ENCODE results near the gene TEX36. TPM values are rescaled to one million over a fixed set of nuclear protein-coding genes. Genes with fewer than 3 reads are reported as not detected.
"Not testable (repeated sequence)": the region's sequence is repeated elsewhere in the genome, so short reads cannot be mapped to it uniquely, and the experiment has no call there.

Gene TEX36
- total RNA-seq, 2 donors from 2014 or later = not detected

DNA sequence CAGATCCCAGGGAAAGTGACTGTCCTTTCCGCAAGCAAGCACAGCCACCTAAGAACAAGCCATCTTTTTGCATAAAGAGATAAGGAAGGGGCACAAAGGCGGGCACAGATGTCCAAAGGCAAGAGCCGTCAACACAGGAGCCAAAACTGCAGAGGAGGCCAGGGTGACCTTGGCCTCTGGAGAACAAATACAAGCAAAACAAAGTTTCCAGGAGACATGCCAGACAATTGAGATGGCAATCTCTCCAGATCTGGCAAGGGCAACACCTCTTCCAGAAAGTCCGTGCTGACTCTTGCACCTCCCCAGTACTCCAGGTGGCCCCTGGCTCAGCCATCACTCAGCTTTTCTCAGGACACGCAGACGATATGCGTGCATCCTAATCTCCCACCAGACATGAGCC, 58.2 kb downstream of the TEX36 start:
- no peak overlapping the region for H3K27ac ChIP-seq
- no peak for DNase-seq (ENCODE audit: low spot score)

GRCh38 chr10:125621052-125621451, 61.9 kb downstream of the TEX36 start:
- no peaks in the 10 kb centered on the region for H3K27me3 ChIP-seq (replicated peaks; ENCODE audit: insufficient read depth)
- H3K4me3 ChIP-seq = no peak overlapping the region
- H3K4me1 ChIP-seq (ENCODE audit: control insufficient read depth in 1 of 2, low read depth in 2 of 2) = no peaks in the 10 kb centered on the region
- DNase-seq (ENCODE audit: low spot score) (no peak), ATAC-seq (ENCODE audit: insufficient number of reproducible peaks, low FRiP score, low read depth) (no peak)
- no peak overlapping the region for H3K27ac ChIP-seq
- H3K9me3 ChIP-seq = no peaks in the 10 kb centered on the region
- TF ChIP-seq, protein P1, sequence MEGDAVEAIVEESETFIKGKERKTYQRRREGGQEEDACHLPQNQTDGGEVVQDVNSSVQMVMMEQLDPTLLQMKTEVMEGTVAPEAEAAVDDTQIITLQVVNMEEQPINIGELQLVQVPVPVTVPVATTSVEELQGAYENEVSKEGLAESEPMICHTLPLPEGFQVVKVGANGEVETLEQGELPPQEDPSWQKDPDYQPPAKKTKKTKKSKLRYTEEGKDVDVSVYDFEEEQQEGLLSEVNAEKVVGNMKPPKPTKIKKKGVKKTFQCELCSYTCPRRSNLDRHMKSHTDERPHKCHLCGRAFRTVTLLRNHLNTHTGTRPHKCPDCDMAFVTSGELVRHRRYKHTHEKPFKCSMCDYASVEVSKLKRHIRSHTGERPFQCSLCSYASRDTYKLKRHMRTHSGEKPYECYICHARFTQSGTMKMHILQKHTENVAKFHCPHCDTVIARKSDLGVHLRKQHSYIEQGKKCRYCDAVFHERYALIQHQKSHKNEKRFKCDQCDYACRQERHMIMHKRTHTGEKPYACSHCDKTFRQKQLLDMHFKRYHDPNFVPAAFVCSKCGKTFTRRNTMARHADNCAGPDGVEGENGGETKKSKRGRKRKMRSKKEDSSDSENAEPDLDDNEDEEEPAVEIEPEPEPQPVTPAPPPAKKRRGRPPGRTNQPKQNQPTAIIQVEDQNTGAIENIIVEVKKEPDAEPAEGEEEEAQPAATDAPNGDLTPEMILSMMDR (IDR thresholded peaks at IDR 0.05) = no peak
- no peaks in the 10 kb centered on the region for H3K36me3 ChIP-seq

More for the DNA sequence above, 58.2 kb downstream of the TEX36 start:
- H3K9me3 ChIP-seq = no peaks in the 10 kb centered on the region
- TF ChIP-seq, protein P1 (IDR thresholded peaks at IDR 0.05) = no peak
- H3K36me3 ChIP-seq = no peaks in the 10 kb centered on the region
- H3K27me3 ChIP-seq (replicated peaks; ENCODE audit: insufficient read depth) = no peaks in the 10 kb centered on the region
- no peak for ATAC-seq (ENCODE audit: insufficient number of reproducible peaks, low FRiP score, low read depth)
- H3K4me3 ChIP-seq = no peak overlapping the region
- H3K4me1 ChIP-seq (ENCODE audit: control insufficient read depth in 1 of 2, low read depth in 2 of 2) = no peaks in the 10 kb centered on the region

GRCh38 chr10:125620401-125620800, 62.6 kb downstream of the TEX36 start:
- Histone ChIP-seq H3K9me3 (no peaks in the 10 kb centered on the region), H3K4me1 (ENCODE audit: control insufficient read depth in 1 of 2, low read depth in 2 of 2) (no peaks in the 10 kb centered on the region), H3K27me3 (replicated peaks; ENCODE audit: insufficient read depth) (no peaks in the 10 kb centered on the region), H3K36me3 (no peaks in the 10 kb centered on the region), H3K27ac (no peak overlapping the region), H3K4me3 (no peak overlapping the region)
- ATAC-seq (ENCODE audit: insufficient number of reproducible peaks, low FRiP score, low read depth) (no peak), DNase-seq (ENCODE audit: low spot score) (no peak)
- TF ChIP-seq, protein P1 (IDR thresholded peaks at IDR 0.05) = no peak

DNA sequence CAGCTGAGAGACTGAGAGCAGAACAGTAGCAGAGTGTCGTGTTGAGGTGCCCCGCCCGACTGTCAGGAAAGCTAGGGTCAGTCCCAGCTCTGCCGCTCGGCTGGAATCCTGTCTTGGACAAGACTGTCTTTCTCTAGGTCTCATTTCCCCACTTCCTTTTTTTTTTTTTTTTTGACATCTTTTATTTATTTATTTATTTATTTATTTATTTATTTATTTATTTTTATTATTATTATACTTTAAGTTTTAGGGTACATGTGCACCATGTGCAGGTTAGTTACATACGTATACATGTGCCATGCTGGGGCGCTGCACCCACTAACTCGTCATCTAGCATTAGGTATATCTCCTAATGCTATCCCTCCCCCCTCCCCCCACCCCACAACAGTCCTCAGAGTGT, 69.9 kb downstream of the TEX36 start:
- H3K4me3 ChIP-seq; H3K27ac ChIP-seq; DNase-seq (ENCODE audit: low spot score); H3K27me3 ChIP-seq (replicated peaks; ENCODE audit: insufficient read depth); ATAC-seq (ENCODE audit: insufficient number of reproducible peaks, low FRiP score, low read depth); H3K36me3 ChIP-seq; H3K9me3 ChIP-seq; H3K4me1 ChIP-seq (ENCODE audit: control insufficient read depth in 1 of 2, low read depth in 2 of 2): not testable (repeated sequence)

DNA sequence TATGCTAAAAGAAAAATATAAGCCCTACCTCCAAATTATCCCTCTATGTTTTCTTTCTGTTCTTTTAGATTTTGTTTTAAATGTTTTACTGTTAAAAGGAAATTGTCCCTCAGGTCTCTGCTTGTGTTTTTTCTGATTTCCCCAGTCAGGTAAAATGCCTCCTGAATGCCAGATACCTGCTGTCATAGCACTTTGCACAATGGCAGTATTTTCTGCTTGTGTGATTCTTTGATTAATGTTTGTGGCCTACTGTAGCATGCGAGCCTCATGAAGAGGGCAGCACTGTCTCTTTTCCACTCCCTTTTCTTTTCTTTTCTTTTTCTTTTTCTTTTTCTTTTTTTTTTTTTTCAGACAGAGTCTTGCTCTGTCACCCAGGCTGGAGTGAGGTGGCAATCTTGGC, 71.2 kb downstream of the TEX36 start:
- ATAC-seq (ENCODE audit: insufficient number of reproducible peaks, low FRiP score, low read depth) = no peak
- DNase-seq (ENCODE audit: low spot score) = no peak

GRCh38 chr10:125611216-125611615, 71.7 kb downstream of the TEX36 start:
- H3K27me3 ChIP-seq (replicated peaks; ENCODE audit: insufficient read depth) = no peaks in the 10 kb centered on the region
- ATAC-seq (ENCODE audit: insufficient number of reproducible peaks, low FRiP score, low read depth) = no peak
- H3K36me3 ChIP-seq = no peaks in the 10 kb centered on the region
- no peak overlapping the region for H3K4me3 ChIP-seq
- H3K4me1 ChIP-seq (ENCODE audit: control insufficient read depth in 1 of 2, low read depth in 2 of 2) = no peaks in the 10 kb centered on the region
- H3K9me3 ChIP-seq = no peaks in the 10 kb centered on the region
- H3K27ac ChIP-seq = no peak overlapping the region
- TF ChIP-seq, protein P1 (IDR thresholded peaks at IDR 0.05) = no peak
- DNase-seq (ENCODE audit: low spot score) = no peak

More for the DNA sequence above, 71.2 kb downstream of the TEX36 start:
- Histone ChIP-seq H3K36me3 (no peaks in the 10 kb centered on the region), H3K27ac (no peak overlapping the region), H3K4me3 (no peak overlapping the region), H3K27me3 (replicated peaks; ENCODE audit: insufficient read depth) (no peaks in the 10 kb centered on the region), H3K4me1 (ENCODE audit: control insufficient read depth in 1 of 2, low read depth in 2 of 2) (no peaks in the 10 kb centered on the region), H3K9me3 (no peaks in the 10 kb centered on the region)
- TF ChIP-seq, protein P1 (IDR thresholded peaks at IDR 0.05) = no peak

Measured in thoracic aorta (tissue), 2 donors.